Fibroblast of skin of back (primary cell): ENCODE results near the gene SEC24A.
"Not testable (repeated sequence)": the region's sequence is repeated elsewhere in the genome, so short reads cannot be mapped to it uniquely, and the experiment has no call there.

ENCODE experiments used
- DNase-seq: peaks from one replicate; pipeline ENCODE4 v3.0.0-alpha.2; 2013

The SEC24A gene

DNA sequence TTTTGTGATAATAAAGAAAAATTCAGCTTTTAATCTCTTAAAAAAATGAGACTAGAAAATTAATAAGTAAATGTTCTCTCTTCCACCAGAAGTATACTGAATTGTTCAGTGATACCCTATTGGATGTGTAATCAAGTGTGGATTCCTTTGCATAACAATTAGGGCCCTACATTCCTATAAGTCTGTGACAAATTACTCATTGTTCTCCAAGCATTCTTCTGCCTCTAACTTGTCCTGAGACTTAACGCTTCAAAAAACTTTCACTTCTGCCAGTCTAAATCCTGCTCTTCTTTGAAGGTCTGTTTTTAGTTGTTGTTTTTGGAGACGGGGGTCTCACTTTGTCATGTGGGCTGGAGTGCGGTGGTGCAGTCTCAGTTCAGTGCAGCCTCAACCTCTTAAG is 100.8 kb downstream of the SEC24A start:
- DNase-seq: no peak

GRCh38 chr5:134758176-134758503 is 109.6 kb downstream of the SEC24A start:
- DNase-seq: no peak

- peak; percentile 92 for DNase-seq
Measured at GRCh38 chr5:134758504-134759341, 110.1 kb downstream of the SEC24A start, which contains the start of gene DDX46. TSS of gene DDX46 (plus strand) at chr5:134758779. CDS start at chr5:134758939, 160 bp downstream.

GRCh38 chr5:134767528-134768291 is 119.1 kb downstream of the SEC24A start:
- DNase-seq: not testable (repeated sequence)

GRCh38 chr5:134769206-134769605 is 120.6 kb downstream of the SEC24A start:
- DNase-seq: peak; percentile 40

DNA sequence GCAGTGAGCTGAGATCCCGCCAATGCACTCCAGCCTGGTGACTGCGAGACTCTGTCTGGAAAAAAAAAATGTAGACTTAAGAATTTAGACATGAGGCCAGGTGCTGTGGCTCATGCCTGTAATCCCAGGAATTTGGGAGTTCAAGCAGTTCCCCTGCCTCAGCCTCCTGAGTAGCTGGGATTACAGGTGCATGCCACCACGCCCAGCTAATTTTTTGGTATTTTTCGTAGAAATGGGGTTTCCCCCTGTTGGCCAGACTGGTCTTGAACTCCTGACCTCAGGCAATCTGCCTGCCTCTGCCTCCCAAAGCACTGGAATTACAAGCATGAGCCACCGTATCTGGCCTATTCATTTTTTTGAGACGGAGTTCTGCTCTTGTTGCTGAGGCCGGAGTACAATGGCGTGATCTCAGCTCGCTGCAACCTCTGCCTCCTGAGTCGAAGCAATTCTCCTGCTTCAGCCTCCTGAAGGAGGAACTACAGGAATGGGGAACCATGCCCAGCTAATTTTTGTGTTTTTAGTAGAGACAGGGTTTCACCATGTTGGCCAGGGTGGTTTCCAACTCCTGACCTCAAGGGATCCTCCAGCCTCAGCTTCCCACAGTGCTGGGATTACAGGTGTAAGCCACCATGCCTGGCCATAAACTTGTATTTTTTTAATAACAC is 124.0 kb downstream of the SEC24A start:
- no peak for DNase-seq

DNA sequence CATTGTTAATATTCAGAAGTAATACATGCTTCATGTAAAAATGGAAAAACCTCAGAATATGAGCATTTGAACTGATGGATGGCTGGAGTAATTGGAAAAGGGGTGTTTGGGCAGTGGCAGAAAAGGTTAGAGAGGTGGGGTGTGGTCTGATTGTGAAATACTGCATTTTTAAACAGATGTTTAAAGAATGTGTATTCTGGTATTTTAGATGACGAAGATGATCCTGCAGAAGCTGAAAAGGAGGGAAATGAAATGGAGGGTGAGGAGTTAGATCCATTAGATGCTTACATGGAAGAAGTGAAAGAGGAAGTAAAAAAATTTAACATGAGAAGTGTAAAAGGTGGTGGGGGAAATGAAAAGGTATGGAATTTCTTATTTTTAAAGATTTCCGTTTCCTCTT is 128.8 kb downstream of the SEC24A start:
- DNase-seq: no peak
